ENCODE results near the gene NEK6. TPM values are rescaled to one million over a fixed set of nuclear protein-coding genes. Genes with fewer than 3 reads are reported as not detected.

NEK6 gene
- total and polyA plus RNA-seq, 11 donors: 1.8 to 42.4 (median 6.4) TPM

DNA sequence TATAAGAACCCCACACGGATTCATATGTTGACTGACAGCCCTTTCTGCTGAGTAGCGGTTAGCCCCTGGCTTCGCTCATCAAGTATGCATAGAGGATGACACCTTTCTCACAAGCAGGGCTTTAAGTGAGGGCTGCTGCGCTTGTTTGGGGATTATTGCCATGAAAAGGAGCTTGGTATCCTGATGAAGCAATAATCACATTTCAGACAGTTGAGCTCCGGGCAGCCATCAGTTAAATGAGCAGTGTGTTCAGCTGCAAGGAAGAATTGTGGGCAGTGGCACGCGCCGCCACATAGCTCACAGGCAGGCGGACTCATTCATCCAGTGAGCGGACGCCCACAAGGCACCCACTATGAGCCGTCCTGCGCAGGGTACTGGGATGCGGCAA, 77.6 kb downstream of the NEK6 start:
- WGBS, 4 donors: 76 to 88% (median 87%) methylated on average over 7 to 14 of the region's 14 CpGs
- Histone ChIP-seq H3K4me3 (no peak overlapping the region), H3K27me3 (no peaks in the 10 kb centered on the region), H3K9me3 (peaks cover 0 to 10% (median 0%) of the 10 kb centered on the region in 12 donors), H3K27ac (no peak overlapping the region), H3K4me1 (no peaks in the 10 kb centered on the region), H3K36me3 (peaks cover 0 to 77% (median 5%) of the 10 kb centered on the region in 9 donors)
- DNase-seq (peak in 1 of 5 donors; percentile 29), ATAC-seq (no peak)
- intact Hi-C loops (cut with DNase I): no loop called here
- TF ChIP-seq POLR2A (IDR thresholded peaks at IDR 0.05): no peak
- TF ChIP-seq, protein P1, sequence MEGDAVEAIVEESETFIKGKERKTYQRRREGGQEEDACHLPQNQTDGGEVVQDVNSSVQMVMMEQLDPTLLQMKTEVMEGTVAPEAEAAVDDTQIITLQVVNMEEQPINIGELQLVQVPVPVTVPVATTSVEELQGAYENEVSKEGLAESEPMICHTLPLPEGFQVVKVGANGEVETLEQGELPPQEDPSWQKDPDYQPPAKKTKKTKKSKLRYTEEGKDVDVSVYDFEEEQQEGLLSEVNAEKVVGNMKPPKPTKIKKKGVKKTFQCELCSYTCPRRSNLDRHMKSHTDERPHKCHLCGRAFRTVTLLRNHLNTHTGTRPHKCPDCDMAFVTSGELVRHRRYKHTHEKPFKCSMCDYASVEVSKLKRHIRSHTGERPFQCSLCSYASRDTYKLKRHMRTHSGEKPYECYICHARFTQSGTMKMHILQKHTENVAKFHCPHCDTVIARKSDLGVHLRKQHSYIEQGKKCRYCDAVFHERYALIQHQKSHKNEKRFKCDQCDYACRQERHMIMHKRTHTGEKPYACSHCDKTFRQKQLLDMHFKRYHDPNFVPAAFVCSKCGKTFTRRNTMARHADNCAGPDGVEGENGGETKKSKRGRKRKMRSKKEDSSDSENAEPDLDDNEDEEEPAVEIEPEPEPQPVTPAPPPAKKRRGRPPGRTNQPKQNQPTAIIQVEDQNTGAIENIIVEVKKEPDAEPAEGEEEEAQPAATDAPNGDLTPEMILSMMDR (IDR thresholded peaks at IDR 0.05): no peak

DNA sequence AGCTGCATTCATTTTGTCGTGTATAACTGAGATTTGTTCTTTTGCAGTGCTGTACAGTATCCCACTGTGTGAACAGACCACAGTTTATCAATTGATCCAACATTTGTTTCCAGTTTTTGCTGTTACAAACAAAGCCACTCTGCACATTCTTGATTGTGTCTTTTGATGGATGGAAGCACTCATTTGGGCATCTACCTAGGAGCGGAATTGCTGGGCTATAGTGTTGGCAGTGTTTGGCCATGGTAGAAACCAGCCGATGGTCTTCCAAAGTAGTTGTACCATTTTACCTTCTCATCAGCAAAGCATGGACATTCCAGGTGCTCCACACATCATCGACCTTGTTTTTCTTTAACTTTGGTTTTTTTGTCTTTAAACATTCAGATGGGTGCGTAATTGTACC, 79.8 kb downstream of the NEK6 start:
- Histone ChIP-seq H3K4me3 (no peak overlapping the region), H3K4me1 (peaks cover 0 to 5% (median 0%) of the 10 kb centered on the region in 12 donors), H3K9me3 (peaks cover 0 to 10% (median 0%) of the 10 kb centered on the region in 12 donors), H3K36me3 (peaks cover 0 to 76% (median 8%) of the 10 kb centered on the region in 9 donors), H3K27me3 (no peaks in the 10 kb centered on the region), H3K27ac (no peak overlapping the region)
- no peak for TF ChIP-seq POLR2A (IDR thresholded peaks at IDR 0.05)
- TF ChIP-seq, protein P1 (IDR thresholded peaks at IDR 0.05): no peak
- ATAC-seq: no peak
- no peak for DNase-seq
- intact Hi-C loops (cut with DNase I): no loop called here
- WGBS, 4 donors: 96 to 98% (median 98%) methylated on average over 5 of the region's 5 CpGs

DNA sequence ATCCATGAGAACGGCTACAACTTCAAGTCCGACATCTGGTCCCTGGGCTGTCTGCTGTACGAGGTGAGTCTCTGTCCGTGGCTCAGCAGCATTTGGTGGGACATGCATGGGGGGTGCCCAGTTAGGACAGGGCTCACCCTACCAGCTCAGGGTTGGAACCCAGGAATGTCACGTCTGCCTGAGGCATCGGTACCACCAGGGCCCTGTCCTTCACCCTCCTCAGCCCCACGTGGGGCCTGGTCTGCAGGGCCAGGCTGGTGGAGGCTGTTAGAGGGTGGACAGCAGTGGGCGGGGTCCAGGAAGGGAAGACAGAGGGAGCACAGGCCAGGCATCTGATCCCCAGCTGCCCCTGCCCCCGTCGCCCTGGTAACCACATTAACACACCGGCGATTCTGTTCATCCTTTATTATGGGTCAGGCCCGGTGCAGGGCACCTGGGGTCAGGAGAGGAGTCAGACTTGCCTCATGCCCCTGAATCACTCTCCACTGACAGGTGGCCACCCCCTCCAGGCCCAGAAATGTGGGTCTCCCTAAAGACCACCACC, 81.9 kb downstream of the NEK6 start:
- peaks cover 0 to 10% (median 0%) of the 10 kb centered on the region in 12 donors for H3K9me3 ChIP-seq
- peak in 2 of 5 donors; percentile 7 to 39 for DNase-seq
- H3K4me3 ChIP-seq: no peak overlapping the region
- H3K27ac ChIP-seq: no peak overlapping the region
- ATAC-seq: no peak
- H3K36me3 ChIP-seq: peaks cover 0 to 77% (median 8%) of the 10 kb centered on the region in 9 donors
- H3K27me3 ChIP-seq: no peaks in the 10 kb centered on the region
- intact Hi-C loops (cut with DNase I): no loop called here
- H3K4me1 ChIP-seq: peaks cover 0 to 12% (median 1%) of the 10 kb centered on the region in 12 donors
- TF ChIP-seq POLR2A (IDR thresholded peaks at IDR 0.05): no peak
- TF ChIP-seq, protein P1 (IDR thresholded peaks at IDR 0.05): no peak
- 85 to 94% (median 88%) methylated on average over 9 to 13 of the region's 13 CpGs for WGBS, 4 donors

DNA sequence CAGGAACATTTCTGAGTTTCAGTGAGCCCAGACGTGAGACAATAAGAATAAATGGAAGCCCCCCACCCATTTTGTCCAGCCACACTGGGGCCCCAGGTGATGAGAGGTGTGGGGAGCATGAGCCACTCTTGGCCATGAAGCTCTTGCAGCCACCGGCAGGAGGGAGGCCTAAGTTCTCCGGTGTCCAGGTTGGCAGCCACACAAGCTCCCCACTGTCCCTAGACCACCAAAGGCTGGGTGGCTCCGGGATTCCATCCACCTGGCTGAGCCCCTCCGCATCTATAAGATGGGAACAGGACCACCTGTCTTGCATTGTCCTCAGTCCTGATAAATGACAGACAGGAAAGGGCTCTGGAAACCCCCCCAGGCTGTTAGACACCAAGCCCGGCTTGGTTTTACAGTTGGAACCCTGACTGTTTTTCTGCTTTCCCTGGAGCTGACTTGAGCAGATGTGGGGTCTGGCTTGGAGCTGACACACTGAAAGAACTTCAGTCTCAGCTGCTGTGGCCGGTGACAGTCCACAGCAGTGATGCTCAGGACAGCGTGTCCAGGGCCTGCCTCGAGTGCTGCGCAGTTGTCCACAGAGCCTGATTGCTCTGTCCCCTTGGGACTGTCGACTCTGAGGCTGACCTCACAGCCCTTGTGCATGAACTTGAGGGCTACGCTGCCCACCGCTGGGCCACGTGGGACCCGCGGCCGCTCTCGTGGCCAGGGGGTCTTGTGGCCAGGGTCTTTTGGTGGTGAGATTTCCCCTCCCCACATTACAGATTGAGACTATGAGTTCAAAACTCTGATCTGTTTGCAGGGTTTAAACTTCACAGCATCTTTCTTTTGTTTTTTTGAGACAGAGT, 82.7 kb downstream of the NEK6 start:
- TF ChIP-seq, protein P1 (IDR thresholded peaks at IDR 0.05): no peak
- TF ChIP-seq POLR2A (IDR thresholded peaks at IDR 0.05): no peak
- 82 to 91% (median 87%) methylated on average over 12 to 18 of the region's 18 CpGs for WGBS, 4 donors
- Histone ChIP-seq H3K27me3 (no peaks in the 10 kb centered on the region), H3K36me3 (peaks cover 0 to 77% (median 8%) of the 10 kb centered on the region in 9 donors), H3K4me1 (peaks cover 0 to 12% (median 1%) of the 10 kb centered on the region in 12 donors), H3K9me3 (peaks cover 0 to 10% (median 0%) of the 10 kb centered on the region in 12 donors), H3K4me3 (no peak overlapping the region), H3K27ac (no peak overlapping the region)
- no peak for ATAC-seq
- peak in 1 of 5 donors; percentile 44 for DNase-seq
- intact Hi-C loops (cut with DNase I): no loop called here
